ENCODE data around the gene ARL8B.

GRCh38 chr3:5185093-5185673 lies 63.1 kb downstream of the ARL8B start:
- TF ChIP-seq, protein P1, sequence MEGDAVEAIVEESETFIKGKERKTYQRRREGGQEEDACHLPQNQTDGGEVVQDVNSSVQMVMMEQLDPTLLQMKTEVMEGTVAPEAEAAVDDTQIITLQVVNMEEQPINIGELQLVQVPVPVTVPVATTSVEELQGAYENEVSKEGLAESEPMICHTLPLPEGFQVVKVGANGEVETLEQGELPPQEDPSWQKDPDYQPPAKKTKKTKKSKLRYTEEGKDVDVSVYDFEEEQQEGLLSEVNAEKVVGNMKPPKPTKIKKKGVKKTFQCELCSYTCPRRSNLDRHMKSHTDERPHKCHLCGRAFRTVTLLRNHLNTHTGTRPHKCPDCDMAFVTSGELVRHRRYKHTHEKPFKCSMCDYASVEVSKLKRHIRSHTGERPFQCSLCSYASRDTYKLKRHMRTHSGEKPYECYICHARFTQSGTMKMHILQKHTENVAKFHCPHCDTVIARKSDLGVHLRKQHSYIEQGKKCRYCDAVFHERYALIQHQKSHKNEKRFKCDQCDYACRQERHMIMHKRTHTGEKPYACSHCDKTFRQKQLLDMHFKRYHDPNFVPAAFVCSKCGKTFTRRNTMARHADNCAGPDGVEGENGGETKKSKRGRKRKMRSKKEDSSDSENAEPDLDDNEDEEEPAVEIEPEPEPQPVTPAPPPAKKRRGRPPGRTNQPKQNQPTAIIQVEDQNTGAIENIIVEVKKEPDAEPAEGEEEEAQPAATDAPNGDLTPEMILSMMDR (IDR thresholded peaks at IDR 0.05; ENCODE audit: insufficient read depth, low read length): no peak
- TF ChIP-seq REST (IDR thresholded peaks at IDR 0.05; ENCODE audit: insufficient replicate concordance, low read depth): no peak
- TF ChIP-seq POLR2AphosphoS5 (IDR thresholded peaks at IDR 0.05; ENCODE audit: low read depth): no peak
- no peak for TF ChIP-seq GABPA (IDR thresholded peaks at IDR 0.05; ENCODE audit: low read depth)

Data from HL-60 (cell line).